Bronchial epithelial cell (primary cell): ENCODE measurements around the gene POM121L2. TPM values are rescaled to one million over a fixed set of nuclear protein-coding genes. Genes with fewer than 3 reads are reported as not detected.

ENCODE experiments used
- DNase-seq: peaks from one replicate; pipeline ENCODE4 v3.0.0-alpha.2; 2010; ENCODE audit warnings: low read depth
- FAIRE-seq: peaks from 2 replicates; lab custom pipeline; 2011; peaks lifted over from hg19 to GRCh38; lab: Jason Lieb, UNC
- H3K27me3 ChIP-seq: 2 replicates; pipeline ENCODE4 v1.5.1; 2011; ENCODE audit warnings: low read length; ENCODE audit not compliant: control insufficient read depth, insufficient read depth
- H3K36me3 ChIP-seq: 2 replicates; pipeline ENCODE4 v1.5.1; 2011; ENCODE audit warnings: low read length; ENCODE audit not compliant: control insufficient read depth, insufficient read depth
- H3K4me3 ChIP-seq: 2 replicates; pipeline ENCODE4 v1.5.1; 2011; ENCODE audit warnings: mild to moderate bottlenecking, low read depth, low read length, control low read depth
- total RNA-seq: library from RNA; depleted of rRNA; stranded (reverse); fragments of >200 nt; gene quantifications from 2 replicates; pipeline ENCODE4 v1.2.1, GENCODE V29; 2014
- TF ChIP-seq, protein P1 (sequence below): IDR thresholded peaks from 2 replicates; pipeline ENCODE4 v1.5.1; 2011; ENCODE audit warnings: mild to moderate bottlenecking, moderate library complexity, low read length, control low read depth, inconsistent platforms; ENCODE audit not compliant: insufficient read depth, severe bottlenecking

Gene POM121L2
- total RNA-seq, 1 donor from 2014 or later, result not detected

- TF ChIP-seq, protein P1, sequence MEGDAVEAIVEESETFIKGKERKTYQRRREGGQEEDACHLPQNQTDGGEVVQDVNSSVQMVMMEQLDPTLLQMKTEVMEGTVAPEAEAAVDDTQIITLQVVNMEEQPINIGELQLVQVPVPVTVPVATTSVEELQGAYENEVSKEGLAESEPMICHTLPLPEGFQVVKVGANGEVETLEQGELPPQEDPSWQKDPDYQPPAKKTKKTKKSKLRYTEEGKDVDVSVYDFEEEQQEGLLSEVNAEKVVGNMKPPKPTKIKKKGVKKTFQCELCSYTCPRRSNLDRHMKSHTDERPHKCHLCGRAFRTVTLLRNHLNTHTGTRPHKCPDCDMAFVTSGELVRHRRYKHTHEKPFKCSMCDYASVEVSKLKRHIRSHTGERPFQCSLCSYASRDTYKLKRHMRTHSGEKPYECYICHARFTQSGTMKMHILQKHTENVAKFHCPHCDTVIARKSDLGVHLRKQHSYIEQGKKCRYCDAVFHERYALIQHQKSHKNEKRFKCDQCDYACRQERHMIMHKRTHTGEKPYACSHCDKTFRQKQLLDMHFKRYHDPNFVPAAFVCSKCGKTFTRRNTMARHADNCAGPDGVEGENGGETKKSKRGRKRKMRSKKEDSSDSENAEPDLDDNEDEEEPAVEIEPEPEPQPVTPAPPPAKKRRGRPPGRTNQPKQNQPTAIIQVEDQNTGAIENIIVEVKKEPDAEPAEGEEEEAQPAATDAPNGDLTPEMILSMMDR, result no peak
- peaks cover 8% of the 10 kb centered on the region for H3K27me3 ChIP-seq
Observed at GRCh38 chr6:27314046-27314445, 2.0 kb upstream of the POM121L2 start.

GRCh38 chr6:27312950-27313271 lies 838 bp upstream of the POM121L2 start:
- peak overlapping the region; percentile 60 for H3K4me3 ChIP-seq
- H3K36me3 ChIP-seq, result no peaks in the 10 kb centered on the region
- peaks cover 8% of the 10 kb centered on the region for H3K27me3 ChIP-seq
- TF ChIP-seq, protein P1, result no peak
- DNase-seq (no peak), FAIRE-seq (no peak)

More at GRCh38 chr6:27314046-27314445, 2.0 kb upstream of the POM121L2 start:
- FAIRE-seq, result no peak
- H3K36me3 ChIP-seq, result no peaks in the 10 kb centered on the region
- no peak overlapping the region for H3K4me3 ChIP-seq
- DNase-seq, result no peak

DNA sequence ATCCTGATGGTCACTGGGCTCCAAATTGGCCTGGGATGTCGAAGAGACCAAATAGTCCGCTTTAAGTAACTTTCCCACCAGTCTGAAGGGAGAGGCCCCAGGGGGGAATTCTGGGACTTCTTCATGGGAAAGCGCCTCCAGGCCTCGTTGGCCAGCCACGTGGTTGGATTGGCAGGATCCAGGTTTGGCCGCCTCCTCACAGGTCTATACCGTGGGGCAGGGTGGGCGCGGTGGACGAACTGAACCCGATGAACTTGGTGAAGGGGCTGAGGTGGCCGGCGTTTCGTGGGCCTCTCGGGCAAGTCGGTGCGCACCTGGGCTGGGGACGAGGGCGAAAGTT lies 297 bp downstream of the POM121L2 start:
- TF ChIP-seq, protein P1, result no peak
- no peaks in the 10 kb centered on the region for H3K36me3 ChIP-seq
- H3K27me3 ChIP-seq, result peaks cover 6% of the 10 kb centered on the region
- FAIRE-seq (no peak), DNase-seq (no peak)
- H3K4me3 ChIP-seq, result peak overlapping the region; percentile 60

DNA sequence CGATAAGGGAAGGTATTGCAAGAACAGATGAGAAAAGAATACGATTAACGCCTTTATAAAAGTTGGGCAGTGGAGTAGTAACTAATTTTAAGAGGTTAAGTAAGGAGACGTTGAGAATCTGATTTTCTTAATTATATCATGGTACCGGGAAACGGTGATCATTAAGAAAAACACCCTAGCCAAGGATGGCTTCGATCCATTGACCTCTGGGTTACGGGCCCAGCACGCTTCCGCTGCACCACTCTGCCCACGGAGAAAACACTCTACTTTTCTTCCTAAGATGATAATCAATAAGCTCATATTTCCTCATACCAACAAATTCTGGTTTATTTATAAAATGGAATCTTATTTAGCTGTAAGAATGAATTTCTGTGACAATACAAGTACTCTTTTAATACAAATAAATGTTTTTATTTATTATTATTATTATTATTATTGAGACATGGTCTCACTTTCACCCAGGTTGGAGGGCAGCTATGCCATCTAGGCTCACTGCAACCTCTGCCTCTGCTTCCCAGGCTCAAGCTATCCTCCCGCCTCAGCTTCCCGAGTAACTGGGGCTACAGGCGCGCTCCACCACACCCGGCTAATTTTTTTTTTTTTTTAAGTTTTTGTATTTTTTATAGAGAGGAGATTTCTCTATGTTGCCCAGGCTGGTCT lies 8.3 kb downstream of the POM121L2 start:
- DNase-seq (peak; percentile 28), FAIRE-seq (no peak)
- TF ChIP-seq, protein P1, result no peak
- Histone ChIP-seq H3K36me3 (no peaks in the 10 kb centered on the region), H3K27me3 (no peaks in the 10 kb centered on the region), H3K4me3 (no peak overlapping the region)

GRCh38 chr6:27297857-27298730 lies 14.0 kb downstream of the POM121L2 start:
- Histone ChIP-seq H3K4me3 (no peak overlapping the region), H3K36me3 (no peaks in the 10 kb centered on the region), H3K27me3 (no peaks in the 10 kb centered on the region)
- DNase-seq (peak; percentile 65), FAIRE-seq (no peak)
- TF ChIP-seq, protein P1, result no peak

- TF ChIP-seq, protein P1, result no peak
- no peaks in the 10 kb centered on the region for H3K27me3 ChIP-seq
- no peak overlapping the region for H3K4me3 ChIP-seq
- FAIRE-seq (no peak), DNase-seq (no peak)
- H3K36me3 ChIP-seq, result no peaks in the 10 kb centered on the region
Observed at GRCh38 chr6:27297484-27297856, 14.6 kb downstream of the POM121L2 start.
